Left renal pelvis (tissue), 4 donors: ENCODE data around the gene LINC01488. TPM values are rescaled to one million over a fixed set of nuclear protein-coding genes. Genes with fewer than 3 reads are reported as not detected.
A peak's percentile ranks its signal among the peaks of the same experiment; 100 is the strongest.

Experiments used
- DNase-seq, 4 donors: peaks; one replicate each; pipeline ENCODE4 v3.0.0-alpha.2; 2013; ENCODE audit warnings: low read depth in 4 of 4, low spot score in 3 of 4
- polyA plus RNA-seq, 4 donors: library from polyadenylated mRNA; unstranded; fragments of 120-200 nt; gene quantifications; one replicate each; pipeline ENCODE4 v1.2.1, GENCODE V29; 2013; ENCODE audit not compliant: insufficient read length in 4 of 4

Gene LINC01488
- polyA plus RNA-seq, 4 donors: 0.04 to 0.05 TPM; not detected in 2

- DNase-seq: no peak
Measured at GRCh38 chr11:69539416-69540117, 58.1 kb downstream of the LINC01488 start.

GRCh38 chr11:69540118-69541000, 58.9 kb downstream of the LINC01488 start:
- DNase-seq: peak in 1 of 4 donors; percentile 14

- DNase-seq: no peak
Measured at GRCh38 chr11:69541001-69541285, 59.5 kb downstream of the LINC01488 start.

GRCh38 chr11:69541501-69542313, 60.2 kb downstream of the LINC01488 start:
- no peak for DNase-seq

GRCh38 chr11:69542314-69543168, 61.1 kb downstream of the LINC01488 start:
- no peak for DNase-seq

Other genes starting within 250 kb of the LINC01488 start
- 1 to 10 TPM in 3 of 4 donors, under 1 TPM in 1; 0.33 to 7.7 (median 4.3) TPM for gene MYEOV, start 187.5 kb upstream of the LINC01488 start, polyA plus RNA-seq
- gene CCND1, start 159.5 kb downstream of the LINC01488 start, polyA plus RNA-seq: 100 to 1,000 TPM in 3 of 4 donors, 10 to 100 TPM in 1; 67.7 to 161 (median 146) TPM
- gene LTO1, start 193.7 kb downstream of the LINC01488 start, polyA plus RNA-seq: 10 to 100 TPM; 15.6 to 42.1 (median 21.4) TPM
- 1 to 10 TPM in 1 of 4 donors, under 1 TPM in 3; 0.14 to 2.0 (median 0.79) TPM for gene FGF19, start 222.4 kb downstream of the LINC01488 start, polyA plus RNA-seq